ENCODE measurements around the gene TIMM10B. TPM values are rescaled to one million over a fixed set of nuclear protein-coding genes. Genes with fewer than 3 reads are reported as not detected.

The TIMM10B gene
- total and polyA plus RNA-seq, 2 donors (not counting 1 experiment from before 2014, with no cell fraction given) = 42.9 to 62.1 TPM

DNA sequence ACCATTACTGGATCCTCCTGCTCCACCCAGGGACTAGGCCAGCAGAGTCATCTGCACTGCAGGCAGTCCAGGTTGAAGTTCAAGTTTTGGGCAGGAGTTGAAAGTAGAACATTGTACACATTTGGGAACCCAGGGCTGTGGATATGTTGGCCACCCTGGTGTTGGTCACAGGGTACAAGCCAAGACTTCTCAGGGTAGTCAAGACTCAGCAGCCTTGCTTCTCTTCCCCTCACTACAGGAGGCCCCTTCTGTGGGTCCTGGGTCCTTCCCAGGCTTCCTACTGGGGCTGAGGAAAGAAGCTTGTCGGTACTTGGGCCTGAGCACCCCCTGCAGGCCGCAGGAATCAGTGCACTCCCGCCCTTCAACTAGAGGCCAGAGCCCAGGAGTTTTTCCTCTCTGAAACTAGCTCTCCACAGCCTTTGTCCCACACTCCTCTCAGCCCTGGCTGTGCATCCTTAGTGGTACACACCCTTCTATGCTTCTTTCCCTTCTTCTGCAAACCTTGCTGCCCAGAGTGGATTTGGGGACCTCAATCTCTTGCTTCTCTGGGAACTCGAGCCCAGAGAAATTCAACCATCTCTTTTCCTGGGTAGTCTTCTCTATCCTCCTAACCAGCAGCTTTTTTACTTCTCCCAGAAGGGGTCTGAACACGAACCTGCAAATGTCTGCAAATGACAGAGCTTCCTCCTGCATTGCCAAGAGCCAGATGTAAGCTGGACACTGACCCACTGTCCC, 37.9 kb upstream of the TIMM10B start:
- Histone ChIP-seq H3K4me2 (replicated peaks; ENCODE audit: low read depth, low read length, poor library complexity, severe bottlenecking) (no peak overlapping the region), H3K36me3 (replicated peaks in 1 of 2; ENCODE audit: control extremely low read depth in 1 of 2, control insufficient read depth in 1 of 2, extremely low read depth in 1 of 2, insufficient read depth in 2 of 2, low read length in 1 of 2) (no peaks in the 10 kb centered on the region), H3K9me3 (ENCODE audit: control extremely low read depth in 1 of 3, control insufficient read depth in 2 of 3, insufficient read depth in 1 of 3, low read length in 2 of 3) (no peaks in the 10 kb centered on the region), H3K9ac (ENCODE audit: low read length) (no peak overlapping the region), H3K4me1 (ENCODE audit: control insufficient read depth in 2 of 2, insufficient read depth in 2 of 2, low read length in 2 of 2) (peaks cover 0 to 4% of the 10 kb centered on the region in 2 donors), H4K20me1 (ENCODE audit: control insufficient read depth, insufficient read depth, low read length, poor library complexity, severe bottlenecking) (no peaks in the 10 kb centered on the region), H3K27ac (ENCODE audit: low read length in 2 of 2) (no peak overlapping the region), H3K4me3 (ENCODE audit: control extremely low read depth in 1 of 5, extremely low read depth in 1 of 5, insufficient read depth in 1 of 5, low read depth in 2 of 5, low read length in 4 of 5) (no peak overlapping the region), H2AFZ (ENCODE audit: insufficient read depth, low read depth, low read length, poor library complexity, severe bottlenecking) (no peak overlapping the region), H3K79me2 (ENCODE audit: control insufficient read depth, insufficient read depth, low read length) (no peaks in the 10 kb centered on the region), H3K27me3 (replicated peaks in 1 of 4; ENCODE audit: control extremely low read depth in 1 of 4, control insufficient read depth in 3 of 4, insufficient read depth in 4 of 4, low read length in 3 of 4) (no peaks in the 10 kb centered on the region)
- DNase-seq (peak; percentile 72), ATAC-seq (ENCODE audit: low read depth) (peak; percentile 92)
- ChIA-PET POLR2A (interaction anchor here (0.7 kb wide), 1 partner anchor 64 kb away, joined by 3 read pairs; no protein-coding TSS in a partner anchor), CTCF (interaction anchor here (0.6 to 14.4 kb wide), 36 partner anchors 9 to 262 kb away, joined by 3 to 536 read pairs (median 5); partner anchors contain the start of genes APBB1 and SMPD1)
- H3K4me3 Mint-ChIP-seq = no peak overlapping the region
- no peaks in the 10 kb centered on the region for H3K9me3 Mint-ChIP-seq (ENCODE audit: insufficient read depth)
- no peak for TF ChIP-seq EZH2 (IDR thresholded peaks at IDR 0.05; ENCODE audit: borderline replicate concordance, insufficient read depth, low read depth, low read length, poor library complexity, severe bottlenecking)
- TF ChIP-seq CTCF (IDR thresholded peaks at IDR 0.05) = peak; percentile 92
- WGBS (ENCODE audit: insufficient coverage) = 24% methylated on average over 5 of the region's 5 CpGs
- H3K4me1 Mint-ChIP-seq = no peaks in the 10 kb centered on the region
- no peak overlapping the region for H3K27ac Mint-ChIP-seq
- intact Hi-C loops (cut with micrococcal nuclease) = loop anchor here (1.0 to 2.0 kb wide), 2 partner anchors 61 to 64 kb away; no protein-coding TSS in a partner anchor
- H3K27me3 Mint-ChIP-seq = no peaks in the 10 kb centered on the region

DNA sequence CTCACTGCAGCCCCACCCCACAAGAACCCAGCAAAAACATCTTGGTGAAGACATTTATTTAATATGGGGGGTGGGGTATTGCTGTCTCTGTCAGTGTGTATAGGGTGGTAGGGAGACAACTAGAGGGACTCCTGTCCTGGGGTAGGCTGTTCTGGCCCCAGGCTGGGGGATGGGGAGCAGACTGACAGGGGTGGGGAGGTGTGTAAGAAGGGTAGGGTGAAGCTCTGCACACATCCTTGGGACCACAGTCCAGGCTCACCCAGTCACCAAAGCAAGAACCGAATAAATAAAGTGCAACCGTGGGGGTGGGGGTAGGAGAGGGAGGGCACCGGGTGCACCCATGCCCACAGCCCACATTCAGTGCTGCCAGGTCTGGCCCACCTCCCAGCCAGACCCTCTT, 32.7 kb upstream of the TIMM10B start:
- Mint-ChIP-seq H3K4me1 (no peaks in the 10 kb centered on the region), H3K27me3 (no peaks in the 10 kb centered on the region), H3K9me3 (ENCODE audit: insufficient read depth) (no peaks in the 10 kb centered on the region), H3K4me3 (no peak overlapping the region), H3K27ac (no peak overlapping the region)
- POLR2A ChIA-PET = interaction anchor here (0.6 kb wide), 1 partner anchor 89 kb away, joined by 4 read pairs; no protein-coding TSS in a partner anchor
- CTCF ChIA-PET = interaction anchor here (14.4 kb wide), 1 partner anchor 70 kb away, joined by 536 read pairs; no protein-coding TSS in a partner anchor
- ATAC-seq (ENCODE audit: low read depth) (no peak), DNase-seq (no peak)
- Histone ChIP-seq H3K27ac (ENCODE audit: low read length in 2 of 2) (no peak overlapping the region), H3K4me3 (ENCODE audit: control extremely low read depth in 1 of 5, extremely low read depth in 1 of 5, insufficient read depth in 1 of 5, low read depth in 2 of 5, low read length in 4 of 5) (no peak overlapping the region), H2AFZ (ENCODE audit: insufficient read depth, low read depth, low read length, poor library complexity, severe bottlenecking) (no peak overlapping the region), H3K79me2 (ENCODE audit: control insufficient read depth, insufficient read depth, low read length) (no peaks in the 10 kb centered on the region), H3K9me3 (ENCODE audit: control extremely low read depth in 1 of 3, control insufficient read depth in 2 of 3, insufficient read depth in 1 of 3, low read length in 2 of 3) (no peaks in the 10 kb centered on the region), H3K27me3 (replicated peaks in 1 of 4; ENCODE audit: control extremely low read depth in 1 of 4, control insufficient read depth in 3 of 4, insufficient read depth in 4 of 4, low read length in 3 of 4) (no peaks in the 10 kb centered on the region), H3K36me3 (replicated peaks in 1 of 2; ENCODE audit: control extremely low read depth in 1 of 2, control insufficient read depth in 1 of 2, extremely low read depth in 1 of 2, insufficient read depth in 2 of 2, low read length in 1 of 2) (peaks cover 0 to 5% of the 10 kb centered on the region in 2 experiments), H3K9ac (ENCODE audit: low read length) (no peak overlapping the region), H3K4me1 (ENCODE audit: control insufficient read depth in 2 of 2, insufficient read depth in 2 of 2, low read length in 2 of 2) (no peaks in the 10 kb centered on the region), H4K20me1 (ENCODE audit: control insufficient read depth, insufficient read depth, low read length, poor library complexity, severe bottlenecking) (no peaks in the 10 kb centered on the region), H3K4me2 (replicated peaks; ENCODE audit: low read depth, low read length, poor library complexity, severe bottlenecking) (no peak overlapping the region)
- intact Hi-C loops (cut with micrococcal nuclease) = no loop called here
- TF ChIP-seq EZH2 (IDR thresholded peaks at IDR 0.05; ENCODE audit: borderline replicate concordance, insufficient read depth, low read depth, low read length, poor library complexity, severe bottlenecking) (no peak), CTCF (IDR thresholded peaks at IDR 0.05) (no peak)
- WGBS (ENCODE audit: insufficient coverage) = no CpG with 5 or more reads among the region's 3 CpGs

Measured in B cell (primary cell).